ENCODE measurements around the gene CA5A. TPM values are rescaled to one million over a fixed set of nuclear protein-coding genes. Genes with fewer than 3 reads are reported as not detected.

CA5A gene
- total and polyA plus RNA-seq, 9 of the 15 experiments (the other 6 are each of a cell fraction or from before 2014, with no cell fraction given) = not detected

- TF ChIP-seq MEF2A (IDR thresholded peaks at IDR 0.05; ENCODE audit: control insufficient read depth, low read depth, low read length) (no peak), HMG20B (CRISPR knock-in tag; IDR thresholded peaks at IDR 0.05) (no peak), MYNN (IDR thresholded peaks at IDR 0.05) (peak; percentile 43; the same call in 1 of the 2 replicates), MYNN (CRISPR knock-in tag; IDR thresholded peaks at IDR 0.05) (no peak), MEF2D (tag; conservative IDR thresholded peaks at IDR 0.05; ENCODE audit: low read depth) (0 out of 2 replicates have a peak, but pooled peaks have one; percentile 35), KAT7 (CRISPR knock-in tag; IDR thresholded peaks at IDR 0.05; ENCODE audit: borderline replicate concordance) (no peak), BACH1 (tag; IDR thresholded peaks at IDR 0.05) (peak; percentile 71), MAFK (IDR thresholded peaks at IDR 0.05; ENCODE audit: low read length) (no peak; the same call in 1 of the 2 replicates), GATAD2A (IDR thresholded peaks at IDR 0.05) (no peak), KLF6 (CRISPR knock-in tag; IDR thresholded peaks at IDR 0.05; ENCODE audit: borderline replicate concordance) (peak; percentile 80; the same call in 1 of the 2 replicates), ZNF12 (CRISPR knock-in tag; IDR thresholded peaks at IDR 0.05) (no peak), ESRRA (IDR thresholded peaks at IDR 0.05; ENCODE audit: borderline replicate concordance, low read depth) (peak; percentile 19; the same call in 1 of the 2 replicates), SMARCE1 (IDR thresholded peaks at IDR 0.05) (no peak), ZNF277 (CRISPR knock-in tag; IDR thresholded peaks at IDR 0.05; ENCODE audit: borderline replicate concordance) (no peak), ZNF449 (CRISPR knock-in tag; IDR thresholded peaks at IDR 0.05) (0 out of 2 replicates have a peak, but pooled peaks have one; percentile 40), POLR3A (IDR thresholded peaks at IDR 0.05; ENCODE audit: borderline replicate concordance, extremely low read depth, insufficient read depth, insufficient read length) (no peak), POLR2AphosphoS5 (IDR thresholded peaks at IDR 0.05; ENCODE audit: control insufficient read depth, insufficient read depth, low read depth, low read length) (peak; percentile 51; the same call in 1 of the 2 replicates), NR4A1 (CRISPR knock-in tag; IDR thresholded peaks at IDR 0.05) (peak; percentile 15; the same call in 1 of the 2 replicates), NR4A1 (tag; IDR thresholded peaks at IDR 0.05) (peak; percentile 71), NCOA6 (IDR thresholded peaks at IDR 0.05) (no peak), CREB1 (IDR thresholded peaks at IDR 0.05) (peak; percentile 63), CREB1 (CRISPR knock-in tag; IDR thresholded peaks at IDR 0.05) (peak; percentile 64; the same call in 1 of the 2 replicates), ZNF311 (CRISPR knock-in tag; IDR thresholded peaks at IDR 0.05) (peak; percentile 89)
These were observed 82.8 kb downstream of the CA5A start (continued) for GRCh38 chr16:87853411-87854052.

Data from K562 (cell line).